Hepatocyte (in vitro differentiated cells): Measurements from ENCODE around the gene FDXR.

Experiments
- EZH2 ChIP-seq: fragments of 200-600 bp; sonication (generic); IDR thresholded peaks from 2 replicates; pipeline ENCODE4 v1.6.1; 2016; ENCODE audit warnings: antibody characterized with exemption, mild to moderate bottlenecking, borderline replicate concordance
- TF ChIP-seq, protein P1 (sequence below): fragments of 200-600 bp; sonication (generic); IDR thresholded peaks from 2 replicates; pipeline ENCODE4 v1.5.1; 2016; ENCODE audit warnings: antibody characterized with exemption, mild to moderate bottlenecking; ENCODE audit not compliant: poor library complexity

DNA sequence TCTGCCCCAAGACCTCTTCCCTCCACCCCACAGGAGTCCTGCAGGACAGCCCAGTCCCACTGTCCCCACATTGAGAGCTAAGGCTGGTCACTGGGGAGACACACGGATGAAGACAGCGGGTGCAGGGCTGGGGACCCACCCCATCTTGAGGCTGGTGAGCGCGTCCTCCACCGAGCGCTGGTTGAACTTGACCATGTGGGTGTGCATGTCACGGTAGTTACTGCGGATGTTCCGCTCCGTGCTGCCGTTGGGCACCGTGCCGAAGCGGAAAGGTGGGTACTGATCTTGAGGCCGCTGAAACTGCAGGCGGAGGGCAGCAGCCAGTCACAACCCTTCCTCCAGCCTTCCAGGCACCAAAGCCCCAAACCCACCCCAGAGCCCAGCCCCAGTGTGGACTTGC is 26.2 kb downstream of the FDXR start:
- TF ChIP-seq, protein P1, sequence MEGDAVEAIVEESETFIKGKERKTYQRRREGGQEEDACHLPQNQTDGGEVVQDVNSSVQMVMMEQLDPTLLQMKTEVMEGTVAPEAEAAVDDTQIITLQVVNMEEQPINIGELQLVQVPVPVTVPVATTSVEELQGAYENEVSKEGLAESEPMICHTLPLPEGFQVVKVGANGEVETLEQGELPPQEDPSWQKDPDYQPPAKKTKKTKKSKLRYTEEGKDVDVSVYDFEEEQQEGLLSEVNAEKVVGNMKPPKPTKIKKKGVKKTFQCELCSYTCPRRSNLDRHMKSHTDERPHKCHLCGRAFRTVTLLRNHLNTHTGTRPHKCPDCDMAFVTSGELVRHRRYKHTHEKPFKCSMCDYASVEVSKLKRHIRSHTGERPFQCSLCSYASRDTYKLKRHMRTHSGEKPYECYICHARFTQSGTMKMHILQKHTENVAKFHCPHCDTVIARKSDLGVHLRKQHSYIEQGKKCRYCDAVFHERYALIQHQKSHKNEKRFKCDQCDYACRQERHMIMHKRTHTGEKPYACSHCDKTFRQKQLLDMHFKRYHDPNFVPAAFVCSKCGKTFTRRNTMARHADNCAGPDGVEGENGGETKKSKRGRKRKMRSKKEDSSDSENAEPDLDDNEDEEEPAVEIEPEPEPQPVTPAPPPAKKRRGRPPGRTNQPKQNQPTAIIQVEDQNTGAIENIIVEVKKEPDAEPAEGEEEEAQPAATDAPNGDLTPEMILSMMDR = no peak
- TF ChIP-seq EZH2 = no peak
